GM12865 (cell line): Measurements from ENCODE around the gene BLOC1S5.

Experiments used
- DNase-seq: peaks from one replicate; pipeline ENCODE4 v3.0.0; 2010; ENCODE audit warnings: low read depth
- H3K4me3 ChIP-seq: 2 replicates; pipeline ENCODE4 v1.5.1; 2011; ENCODE audit warnings: mild to moderate bottlenecking, low read depth, low read length, control low read depth
- TF ChIP-seq, protein P1 (sequence below): IDR thresholded peaks from 2 replicates; pipeline ENCODE4 v1.5.1; 2011; ENCODE audit warnings: low read length, control low read depth, low read depth, inconsistent platforms; ENCODE audit not compliant: insufficient read depth; ENCODE audit errors: missing control alignments

Gene BLOC1S5

DNA sequence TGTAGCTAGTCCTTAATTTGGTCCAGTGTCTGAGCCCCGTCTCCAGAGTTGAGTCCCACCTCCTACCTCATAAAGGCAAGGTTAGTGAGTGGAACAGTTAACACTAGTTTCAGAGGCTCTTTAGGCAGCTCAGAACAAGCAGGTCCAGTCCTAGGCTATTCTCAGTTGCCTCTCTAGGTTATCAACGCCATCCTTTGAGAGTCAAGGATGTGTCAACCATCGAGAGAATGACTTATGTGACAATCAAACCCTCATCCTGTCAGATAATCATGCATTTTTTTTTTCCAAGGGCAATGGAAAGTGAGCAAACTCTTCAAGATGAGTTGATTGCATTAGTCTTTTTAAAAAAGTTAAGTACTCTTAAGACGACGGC is 89.6 kb downstream of the BLOC1S5 start:
- DNase-seq: no peak
- H3K4me3 ChIP-seq: no peak overlapping the region
- TF ChIP-seq, protein P1, sequence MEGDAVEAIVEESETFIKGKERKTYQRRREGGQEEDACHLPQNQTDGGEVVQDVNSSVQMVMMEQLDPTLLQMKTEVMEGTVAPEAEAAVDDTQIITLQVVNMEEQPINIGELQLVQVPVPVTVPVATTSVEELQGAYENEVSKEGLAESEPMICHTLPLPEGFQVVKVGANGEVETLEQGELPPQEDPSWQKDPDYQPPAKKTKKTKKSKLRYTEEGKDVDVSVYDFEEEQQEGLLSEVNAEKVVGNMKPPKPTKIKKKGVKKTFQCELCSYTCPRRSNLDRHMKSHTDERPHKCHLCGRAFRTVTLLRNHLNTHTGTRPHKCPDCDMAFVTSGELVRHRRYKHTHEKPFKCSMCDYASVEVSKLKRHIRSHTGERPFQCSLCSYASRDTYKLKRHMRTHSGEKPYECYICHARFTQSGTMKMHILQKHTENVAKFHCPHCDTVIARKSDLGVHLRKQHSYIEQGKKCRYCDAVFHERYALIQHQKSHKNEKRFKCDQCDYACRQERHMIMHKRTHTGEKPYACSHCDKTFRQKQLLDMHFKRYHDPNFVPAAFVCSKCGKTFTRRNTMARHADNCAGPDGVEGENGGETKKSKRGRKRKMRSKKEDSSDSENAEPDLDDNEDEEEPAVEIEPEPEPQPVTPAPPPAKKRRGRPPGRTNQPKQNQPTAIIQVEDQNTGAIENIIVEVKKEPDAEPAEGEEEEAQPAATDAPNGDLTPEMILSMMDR: no peak

DNA sequence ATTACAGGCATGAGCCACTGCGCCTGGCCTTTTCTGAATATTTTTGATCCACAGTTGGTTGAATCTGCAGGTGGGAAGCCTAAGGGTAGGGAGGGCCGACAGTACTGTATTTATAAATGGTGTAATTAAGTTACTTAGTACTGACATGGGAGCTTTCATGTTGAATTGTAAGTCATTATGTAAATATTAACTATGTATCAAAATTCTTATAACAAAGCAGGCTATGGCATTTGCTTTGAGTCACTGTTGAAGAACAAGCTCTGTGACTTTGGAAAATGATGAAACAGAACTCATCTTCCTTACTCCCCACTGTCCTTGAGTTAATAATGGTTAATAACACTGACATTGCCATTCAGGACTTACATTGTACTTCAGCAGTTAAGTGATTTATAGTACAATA is 90.6 kb downstream of the BLOC1S5 start:
- no peak for DNase-seq
- TF ChIP-seq, protein P1: no peak
- H3K4me3 ChIP-seq: no peak overlapping the region

DNA sequence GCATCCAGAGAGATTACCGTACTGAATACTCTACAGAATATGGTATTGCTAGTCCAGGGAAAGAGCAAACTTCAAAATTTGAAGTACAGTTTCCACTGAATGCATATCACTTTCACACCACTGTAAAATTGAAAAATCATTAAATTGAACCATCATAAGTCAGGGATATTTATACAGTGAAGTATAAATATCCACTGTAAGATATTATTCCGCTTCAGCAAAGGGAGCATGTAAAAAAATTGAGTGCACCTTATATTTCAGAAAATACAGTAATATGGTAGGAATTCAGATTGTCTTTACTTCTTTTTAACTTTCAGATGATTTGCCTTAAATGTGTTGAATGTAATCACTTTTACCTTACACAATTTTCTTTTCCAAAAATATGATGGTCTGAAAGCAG is 92.7 kb downstream of the BLOC1S5 start:
- H3K4me3 ChIP-seq: no peak overlapping the region
- TF ChIP-seq, protein P1: no peak
- DNase-seq: no peak

DNA sequence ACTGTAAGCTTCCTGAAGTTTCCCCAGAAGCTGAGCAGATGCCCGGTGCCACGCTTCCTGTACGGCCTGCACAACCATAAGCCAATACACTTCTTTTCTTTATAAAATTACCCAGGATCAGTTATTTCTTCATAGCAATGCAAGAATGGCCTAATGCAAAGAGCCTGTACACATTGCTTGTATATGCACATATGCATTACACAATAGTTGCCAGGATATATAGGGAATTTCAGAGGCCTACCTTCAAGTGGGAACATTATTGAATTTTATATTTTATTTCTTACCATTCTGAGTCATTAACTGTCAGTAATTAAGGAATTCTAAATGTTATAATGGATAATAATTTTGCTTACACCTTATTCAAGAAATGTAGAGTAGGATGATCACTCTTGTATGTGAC is 93.6 kb downstream of the BLOC1S5 start:
- TF ChIP-seq, protein P1: no peak
- no peak for DNase-seq
- no peak overlapping the region for H3K4me3 ChIP-seq
